ENCODE measurements around the gene KRT80.

KRT80 gene

DNA sequence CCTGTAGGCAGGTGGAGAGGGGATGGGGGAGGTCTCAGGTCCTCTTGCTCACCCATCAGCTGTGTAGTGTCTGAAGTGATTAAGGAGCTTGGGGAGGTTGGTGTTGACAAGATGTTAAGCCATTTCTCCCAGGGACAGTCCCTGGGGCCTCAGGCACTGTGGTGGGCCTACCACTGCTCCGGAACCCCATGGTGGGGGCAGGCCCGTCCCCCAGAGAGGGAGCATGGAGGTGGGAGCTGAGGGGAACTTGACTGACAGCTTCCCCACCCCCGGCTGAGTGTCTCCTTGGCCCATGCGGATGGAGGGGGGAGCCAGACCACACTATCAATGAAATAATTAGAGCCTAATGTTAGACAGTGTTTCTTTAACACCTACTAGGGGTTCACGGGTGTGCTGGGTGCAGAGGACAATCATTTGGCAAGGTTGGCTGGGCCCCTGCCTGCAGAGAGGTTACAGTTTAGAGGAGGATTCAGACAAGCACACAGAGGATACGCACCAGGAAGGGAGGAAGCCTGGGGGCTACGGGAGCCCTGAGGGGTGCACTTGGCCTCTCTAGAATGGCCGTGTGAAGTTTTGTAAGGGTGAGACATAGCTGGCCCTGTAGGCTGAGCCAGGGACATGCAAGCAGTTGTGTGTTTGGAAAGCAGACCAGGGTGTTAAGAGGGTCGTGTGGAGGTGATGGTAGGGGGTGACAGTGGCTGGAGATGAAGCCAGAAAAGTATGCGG, 19.3 kb upstream of the KRT80 start:
- DNase-seq, result no peak

GRCh38 chr12:52210186-52210924, 18.5 kb upstream of the KRT80 start:
- no peak for DNase-seq

DNA sequence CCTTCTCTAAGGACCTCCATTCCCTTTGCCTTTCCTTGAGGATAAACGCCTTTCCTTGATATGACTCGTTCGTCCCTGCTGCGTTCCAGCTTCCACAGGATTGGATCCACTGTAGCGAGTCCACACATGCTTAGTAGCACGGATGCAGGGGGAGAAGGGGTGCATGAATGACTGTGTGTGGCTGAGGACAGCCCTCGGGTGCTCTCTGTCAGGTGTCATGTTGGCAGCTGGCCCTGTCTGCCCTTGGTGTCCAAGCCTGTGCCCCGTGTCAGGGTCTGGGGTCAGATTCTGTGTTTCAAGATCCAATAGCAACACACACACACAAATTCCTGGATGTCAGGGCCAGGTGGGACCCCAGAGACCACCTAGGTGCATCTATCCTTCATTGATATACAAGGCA, 17.5 kb upstream of the KRT80 start:
- no peak for DNase-seq

DNA sequence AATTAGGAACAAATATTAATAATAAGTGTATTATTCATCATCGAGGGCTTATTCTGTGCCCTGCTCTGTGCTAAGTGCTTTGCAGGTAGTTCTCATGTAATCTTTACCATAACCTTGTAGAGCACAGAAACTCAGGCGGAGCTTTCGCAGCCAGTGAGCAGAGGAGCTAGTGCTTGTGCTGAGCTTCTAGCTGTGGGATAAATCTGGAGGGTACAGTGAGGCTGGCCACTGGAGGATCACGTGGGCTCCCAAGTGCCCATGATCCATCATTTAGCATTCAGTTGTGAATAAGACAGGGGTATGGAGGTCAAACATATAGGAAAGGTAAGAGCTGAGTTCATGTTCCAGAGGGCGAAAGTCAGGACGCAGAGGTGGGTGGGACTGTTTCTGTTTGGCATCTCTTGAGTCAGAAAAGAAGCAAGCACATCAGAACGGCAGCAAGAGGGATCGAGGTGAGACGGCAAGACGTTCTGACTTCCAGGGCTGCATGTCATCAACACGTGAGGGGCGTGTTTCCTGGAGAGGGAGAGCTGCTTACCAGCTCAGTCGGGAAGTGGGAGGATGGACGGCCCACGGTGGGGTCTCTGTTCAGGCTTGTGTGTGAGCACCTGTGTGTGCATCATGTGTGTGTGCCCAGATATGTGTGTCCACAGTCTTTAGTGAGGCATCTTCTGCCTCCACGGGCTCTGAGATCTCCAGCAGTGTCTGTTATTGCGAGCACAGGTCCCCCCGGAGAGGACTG, 16.8 kb upstream of the KRT80 start:
- DNase-seq, result no peak

- DNase-seq, result no peak
Measured at GRCh38 chr12:52207895-52208294, 16.1 kb upstream of the KRT80 start.

DNA sequence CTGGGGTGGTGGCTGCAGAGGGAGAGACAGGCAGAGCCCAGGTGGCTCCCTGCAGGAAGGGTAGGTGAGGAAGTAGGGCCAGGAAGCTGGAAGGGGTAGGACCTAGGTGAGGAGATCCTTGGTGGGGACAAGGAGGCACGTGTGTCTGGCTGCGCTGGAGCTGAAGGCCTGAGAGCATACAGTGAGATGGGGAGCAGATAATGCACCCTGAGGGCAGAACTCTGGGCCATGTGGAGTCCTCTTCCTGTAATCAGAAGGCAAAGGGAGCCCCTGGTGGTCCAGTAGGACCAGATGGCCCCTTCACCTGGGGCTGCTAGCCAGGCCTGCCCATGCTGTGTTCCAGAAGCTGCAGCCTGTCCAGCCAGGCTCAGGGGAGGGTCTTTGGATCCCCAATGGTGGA, 15.3 kb upstream of the KRT80 start:
- no peak for DNase-seq

GRCh38 chr12:52206304-52207040, 14.7 kb upstream of the KRT80 start:
- DNase-seq, result no peak

- DNase-seq, result no peak
Measured at GRCh38 chr12:52205612-52206303, 13.9 kb upstream of the KRT80 start.

DNA sequence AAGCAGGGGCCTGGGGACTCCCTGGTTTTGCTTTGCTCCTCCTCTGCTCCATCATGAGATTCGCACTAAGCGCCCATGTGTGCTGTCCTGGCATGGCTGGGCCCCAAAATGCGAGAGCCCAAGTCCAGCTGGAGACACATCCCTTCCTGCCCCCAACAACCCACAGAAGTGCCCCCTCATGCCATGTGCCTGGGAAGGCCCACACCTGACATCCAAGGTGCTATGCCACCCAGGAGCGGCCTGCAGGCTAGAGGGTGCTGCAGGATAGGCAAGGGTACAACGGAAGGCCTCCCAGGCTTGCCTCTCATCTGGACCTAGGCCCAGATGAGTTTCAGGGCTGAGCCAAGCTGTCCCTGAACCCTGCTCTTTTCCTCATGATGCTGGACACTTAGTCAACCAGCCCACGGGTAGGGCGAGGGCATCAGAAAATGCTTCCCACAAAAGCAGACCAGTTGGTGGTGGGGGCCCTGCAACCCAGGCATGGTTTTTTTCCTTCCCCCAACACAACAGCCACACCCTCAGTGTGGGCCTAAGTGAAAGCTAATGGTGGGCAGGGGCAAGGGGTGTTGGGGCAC, 13.2 kb upstream of the KRT80 start:
- no peak for DNase-seq

DNA sequence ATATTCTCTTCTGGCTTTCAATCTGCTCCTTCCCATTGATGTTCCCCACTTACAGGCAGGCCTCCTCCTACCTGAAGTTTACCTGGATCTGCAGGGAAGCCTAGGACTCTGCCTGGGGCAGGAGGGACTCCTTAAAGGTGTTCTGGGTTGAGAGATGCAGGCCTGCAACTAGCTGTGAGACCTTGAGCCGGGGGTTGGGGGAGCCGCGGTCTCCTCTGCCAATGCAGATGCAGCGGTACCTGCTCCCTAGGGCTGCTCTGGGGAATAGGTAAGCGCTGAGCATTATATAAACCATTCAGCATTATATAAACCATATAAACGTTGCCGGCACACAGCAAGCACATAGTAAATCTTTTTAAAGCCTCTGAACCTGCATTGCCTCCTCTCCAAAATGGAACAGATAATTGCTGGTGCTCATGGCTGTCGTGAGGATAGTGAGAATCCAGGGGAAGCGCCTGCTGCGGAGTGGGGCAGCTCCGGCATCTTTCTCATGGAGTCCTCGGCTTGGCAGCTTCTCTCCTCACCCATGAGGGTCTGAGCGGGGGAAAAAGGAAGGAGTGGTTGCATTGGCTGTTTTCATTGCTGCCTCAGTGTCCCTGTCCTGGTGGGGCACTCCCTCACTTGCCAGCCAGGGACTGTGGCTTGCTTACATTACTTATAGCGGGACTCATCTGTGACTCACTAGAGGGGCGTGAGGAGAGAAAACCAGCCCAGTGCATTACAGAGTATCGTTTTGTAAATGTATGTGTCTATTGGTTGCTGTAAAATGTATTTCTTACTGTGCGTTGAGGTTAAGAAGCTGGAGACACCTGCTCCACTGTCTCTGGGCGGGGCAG, 12.5 kb upstream of the KRT80 start:
- no peak for DNase-seq

GRCh38 chr12:52203079-52203921, 11.5 kb upstream of the KRT80 start:
- peak; percentile 31 for DNase-seq

DNA sequence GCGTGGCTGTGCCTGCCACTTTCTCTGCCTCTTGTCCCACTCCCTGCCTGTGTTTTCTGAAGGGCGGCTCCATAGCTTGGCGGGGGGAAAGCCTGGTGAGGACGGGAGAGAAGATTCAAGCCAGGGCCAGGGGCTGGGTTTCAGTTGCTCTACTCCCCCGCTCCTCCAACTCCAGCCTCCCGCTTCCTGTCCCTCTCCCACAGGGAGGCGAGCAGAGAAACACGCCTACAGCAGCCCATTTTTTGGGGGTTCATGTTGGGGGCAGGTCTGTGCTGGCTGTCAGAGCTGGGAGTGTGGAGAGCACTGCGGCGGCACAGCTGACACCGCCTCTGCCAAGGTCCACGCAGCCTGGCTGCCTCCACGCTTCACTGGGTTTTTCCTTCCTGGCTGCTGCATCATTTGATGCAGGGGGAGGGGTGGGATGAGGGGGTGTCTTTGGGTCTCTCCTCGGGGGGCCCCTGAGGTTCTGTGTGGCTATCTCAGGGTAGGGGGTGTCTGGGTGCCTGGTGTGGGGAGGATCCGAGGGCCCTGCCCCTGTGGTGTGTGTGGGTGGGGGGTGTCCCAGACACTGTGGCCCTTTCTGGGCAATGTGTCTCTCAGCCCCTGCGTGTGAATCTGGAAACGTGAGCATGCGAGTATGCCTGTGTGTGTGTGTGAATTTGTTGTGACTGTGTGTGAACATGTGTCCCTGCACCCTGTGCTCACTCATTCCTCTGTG, 10.7 kb upstream of the KRT80 start:
- no peak for DNase-seq

DNA sequence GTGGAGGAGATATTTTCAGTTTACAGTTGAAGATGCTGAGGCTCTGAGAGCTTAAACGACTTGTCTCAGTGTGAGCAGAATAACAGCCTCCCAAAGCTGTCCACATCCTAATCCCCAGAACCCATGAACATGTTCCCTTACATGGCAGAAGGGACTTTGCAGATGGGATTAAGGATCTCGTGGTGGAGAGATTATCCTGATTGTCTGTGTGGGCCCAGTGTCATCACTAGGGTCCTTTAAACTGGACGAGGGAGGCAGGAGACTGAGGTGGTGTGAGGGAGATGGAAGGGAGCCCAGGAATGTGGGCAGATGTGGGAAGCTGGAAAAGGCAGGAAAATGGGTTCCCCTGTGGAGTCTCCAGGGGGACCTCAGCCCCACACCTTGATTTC, 9.6 kb upstream of the KRT80 start:
- no peak for DNase-seq

DNA sequence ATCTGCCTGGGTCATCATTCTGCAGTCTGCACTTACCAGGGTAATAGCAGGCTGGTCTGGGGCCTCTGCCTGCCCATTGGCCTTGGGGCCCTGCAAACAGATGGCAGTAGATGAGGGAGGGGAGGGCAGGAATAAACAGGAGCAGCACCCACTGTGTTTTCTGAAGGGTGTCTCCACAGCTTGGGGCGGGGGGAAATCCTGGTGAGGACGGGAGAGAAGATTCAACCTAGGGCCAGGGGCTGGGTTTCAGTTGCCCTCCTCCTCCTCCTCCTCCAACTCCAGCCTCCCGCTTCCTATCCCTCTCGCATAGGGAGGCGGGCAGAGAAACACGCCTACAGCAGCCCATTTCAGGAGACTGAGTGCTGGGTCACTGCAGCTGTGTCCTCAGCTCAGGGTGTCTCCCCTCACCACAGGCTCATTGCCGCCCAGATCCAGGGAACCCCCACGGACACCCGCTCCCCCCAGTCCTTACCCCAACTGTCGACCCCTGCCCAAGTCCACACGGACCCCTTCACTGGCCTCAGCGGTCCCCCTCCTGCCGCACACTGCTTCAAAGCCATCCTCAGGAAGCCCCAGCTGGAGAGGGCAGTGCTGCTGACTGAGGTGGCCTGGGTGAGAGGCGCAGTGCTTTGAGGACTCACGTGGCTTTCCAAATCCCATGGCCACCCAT, 9.1 kb upstream of the KRT80 start:
- DNase-seq, result no peak

DNA sequence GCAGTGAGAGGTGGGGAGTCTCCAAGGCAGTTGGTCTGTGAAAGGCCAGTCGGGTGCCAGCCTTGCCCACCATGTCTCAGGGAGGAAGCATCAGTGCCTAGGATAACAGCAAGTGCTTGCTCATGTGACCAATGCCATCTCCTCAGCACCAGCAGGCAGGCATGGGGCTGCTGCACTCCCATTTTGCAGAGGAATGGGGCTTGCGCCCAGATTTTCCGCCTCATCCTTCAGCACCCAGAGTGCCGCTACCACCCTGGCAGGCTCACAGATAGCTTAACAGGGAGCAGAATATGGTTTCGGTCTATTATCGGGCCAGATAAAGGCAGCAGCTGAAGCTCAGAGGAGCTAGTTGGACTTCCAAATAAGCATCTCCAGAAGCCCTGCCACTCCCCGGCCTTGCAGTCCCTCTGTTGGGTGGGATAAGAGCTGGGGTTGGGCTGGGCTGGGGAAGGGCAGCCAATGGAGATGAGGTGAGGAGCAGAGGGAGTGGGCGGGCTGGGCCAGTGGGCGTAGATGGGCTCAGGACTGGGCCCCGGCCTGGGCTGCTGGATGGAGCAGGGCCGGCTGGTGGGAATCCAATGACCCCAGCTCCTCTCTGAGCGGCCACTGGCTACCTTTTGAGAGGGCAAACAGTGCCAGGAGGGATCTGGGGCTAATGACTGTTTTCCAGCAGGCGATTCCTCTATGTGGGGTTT, 8.4 kb upstream of the KRT80 start:
- DNase-seq, result no peak

- no peak for DNase-seq
Measured at GRCh38 chr12:52199294-52199919, 7.6 kb upstream of the KRT80 start.

GRCh38 chr12:52198454-52199215, 6.8 kb upstream of the KRT80 start:
- no peak for DNase-seq

Measured in CD4-positive, alpha-beta T cell treated with Interleukin-17A for 1 hour (primary cell).